Liver (tissue), 4 donors: ENCODE data around the gene MYBPC2. TPM values are rescaled to one million over a fixed set of nuclear protein-coding genes. Genes with fewer than 3 reads are reported as not detected.

Experiments
- polyA plus RNA-seq, 2 donors: library from polyadenylated mRNA; stranded (reverse) in 1 of 2; unstranded in 1 of 2; fragments of 200-250 nt in 1 of 2; fragments of >200 nt in 1 of 2; fragmentation: Nextera tagmentation in 1 of 2; extraction: Ambion mirVana in 1 of 2; gene quantifications; one replicate each; pipeline versions ENCODE4 v1.2.1 to v1.2.3, GENCODE V29; 2013 to 2015
- total RNA-seq, 2 donors: library from RNA; depleted of rRNA; stranded (reverse); fragments of >200 nt; gene quantifications; one replicate each; pipeline ENCODE4 v1.2.3, GENCODE V29; 2014
- donor health status: healthy.
- donor health status: healthy.
- donor health status: healthy.

The MYBPC2 gene
- total and polyA plus RNA-seq, 4 donors: under 0.01 TPM; not detected in 3

Other genes starting within 250 kb of the MYBPC2 start
- 10 to 100 TPM; 12.4 to 27.7 TPM for gene MYH14, start 229.3 kb upstream of the MYBPC2 start, total RNA-seq
- 10 to 100 TPM; 23.4 to 37.5 TPM for gene MYH14, start 229.3 kb upstream of the MYBPC2 start, polyA plus RNA-seq
- gene KCNC3, start 103.5 kb upstream of the MYBPC2 start, total RNA-seq: 1 to 10 TPM in 1 of 2 donors, under 1 TPM in 1; 0.84 to 1.4 TPM
- 1 to 10 TPM in 1 of 2 donors, under 1 TPM in 1; 0.56 to 1.6 TPM for gene KCNC3, start 103.5 kb upstream of the MYBPC2 start, polyA plus RNA-seq
- gene NAPSA, start 67.3 kb upstream of the MYBPC2 start, total RNA-seq: under 1 TPM; 0.28 to 0.59 TPM
- under 1 TPM; 0.50 to 0.74 TPM for gene NAPSA, start 67.3 kb upstream of the MYBPC2 start, polyA plus RNA-seq
- 10 to 100 TPM; 30.8 to 58.1 TPM for gene NR1H2, start 56.4 kb upstream of the MYBPC2 start, total RNA-seq
- gene NR1H2, start 56.4 kb upstream of the MYBPC2 start, polyA plus RNA-seq: 10 to 100 TPM; 30.4 to 36.6 TPM
- gene POLD1, start 48.5 kb upstream of the MYBPC2 start, total RNA-seq: 10 to 100 TPM in 1 of 2 donors, 1 to 10 TPM in 1; 7.5 to 57.1 TPM
- 1 to 10 TPM; 8.0 to 8.5 TPM for gene POLD1, start 48.5 kb upstream of the MYBPC2 start, polyA plus RNA-seq
- 1 to 10 TPM in 1 of 2 donors, under 1 TPM in 1; 0.50 to 5.0 TPM for gene SPIB, start 14.0 kb upstream of the MYBPC2 start, total RNA-seq
- gene SPIB, start 14.0 kb upstream of the MYBPC2 start, polyA plus RNA-seq: under 1 TPM; 0.09 to 0.21 TPM
- gene EMC10, start 43.6 kb downstream of the MYBPC2 start, total RNA-seq: 10 to 100 TPM; 33.5 to 47.5 TPM
- gene EMC10, start 43.6 kb downstream of the MYBPC2 start, polyA plus RNA-seq: 100 to 1,000 TPM in 1 of 2 donors, 10 to 100 TPM in 1; 17.1 to 132 TPM
- under 1 TPM; 0.42 to 0.70 TPM for gene GARIN5A, start 44.0 kb downstream of the MYBPC2 start, total RNA-seq
- gene GARIN5A, start 44.0 kb downstream of the MYBPC2 start, polyA plus RNA-seq: 1 to 10 TPM; 1.5 to 1.7 TPM
- 1 to 10 TPM; 6.6 to 9.8 TPM for gene JOSD2, start 78.3 kb downstream of the MYBPC2 start, total RNA-seq
- 10 to 100 TPM; 30.2 to 32.9 TPM for gene JOSD2, start 78.3 kb downstream of the MYBPC2 start, polyA plus RNA-seq
- gene ASPDH, start 81.0 kb downstream of the MYBPC2 start, total RNA-seq: 10 to 100 TPM in 1 of 2 donors, 1 to 10 TPM in 1; 7.3 to 11.6 TPM
- gene ASPDH, start 81.0 kb downstream of the MYBPC2 start, polyA plus RNA-seq: 10 to 100 TPM; 62.6 to 82.0 TPM
- gene LRRC4B, start 135.5 kb downstream of the MYBPC2 start, total RNA-seq: 1 to 10 TPM; 1.0 to 1.1 TPM
- under 1 TPM; 0.11 to 0.58 TPM for gene LRRC4B, start 135.5 kb downstream of the MYBPC2 start, polyA plus RNA-seq
- gene SYT3, start 207.0 kb downstream of the MYBPC2 start, total RNA-seq: not detected
- gene SYT3, start 207.0 kb downstream of the MYBPC2 start, polyA plus RNA-seq: not detected
- not detected for gene C19orf81, start 216.6 kb downstream of the MYBPC2 start, total RNA-seq
- gene C19orf81, start 216.6 kb downstream of the MYBPC2 start, polyA plus RNA-seq: not detected